GM23338 (cell line): Measurements from ENCODE around the gene CYP2J2.

Experiments used
- CREB1 ChIP-seq: fragments of 250-450 bp; sonication (Bioruptor Pico); IDR thresholded peaks from 2 replicates; pipeline ENCODE4 v1.5.0; 2020; ENCODE audit warnings: low read depth, mild to moderate bottlenecking, moderate library complexity
- EZH2 ChIP-seq: fragments of 200-600 bp; sonication (generic); IDR thresholded peaks from one replicate; pipeline ENCODE4 v1.8.0; 2017; ENCODE audit warnings: antibody characterized with exemption, mild to moderate bottlenecking, low read depth; ENCODE audit not compliant: unreplicated experiment
- EZH2phosphoT487 ChIP-seq: fragments of 200-600 bp; sonication (generic); IDR thresholded peaks from one replicate; pipeline ENCODE4 v1.8.1; 2018; ENCODE audit warnings: antibody characterized with exemption; ENCODE audit not compliant: unreplicated experiment
- JUNB ChIP-seq: IDR thresholded peaks from one replicate; pipeline ENCODE4 v1.6.1; 2016; ENCODE audit warnings: antibody characterized with exemption; ENCODE audit not compliant: unreplicated experiment
- POLR2AphosphoS5 ChIP-seq: IDR thresholded peaks from 2 replicates; pipeline ENCODE4 v1.6.1; 2016; ENCODE audit warnings: antibody characterized with exemption, low read depth
- ZNF114 ChIP-seq: fragments of 250-450 bp; sonication (Bioruptor Pico); IDR thresholded peaks from 2 replicates; pipeline ENCODE4 v1.5.0; 2020; ENCODE audit warnings: mild to moderate bottlenecking, moderate library complexity
- TF ChIP-seq, protein P1 (sequence below), 2 experiments: fragments of 200-600 bp in 1 of 2; sonication (generic) in 1 of 2; conservative IDR thresholded peaks; 2 replicates each; pipeline versions ENCODE4 v1.5.1 to v1.6.1; 2016 to 2017; ENCODE audit warnings: antibody characterized with exemption in 2 of 2, low read depth in 2 of 2, mild to moderate bottlenecking in 2 of 2, moderate library complexity in 1 of 2
- TF ChIP-seq, protein P2 (sequence below): IDR thresholded peaks from one replicate; pipeline ENCODE4 v1.6.1; 2018; ENCODE audit warnings: antibody characterized with exemption; ENCODE audit not compliant: unreplicated experiment

DNA sequence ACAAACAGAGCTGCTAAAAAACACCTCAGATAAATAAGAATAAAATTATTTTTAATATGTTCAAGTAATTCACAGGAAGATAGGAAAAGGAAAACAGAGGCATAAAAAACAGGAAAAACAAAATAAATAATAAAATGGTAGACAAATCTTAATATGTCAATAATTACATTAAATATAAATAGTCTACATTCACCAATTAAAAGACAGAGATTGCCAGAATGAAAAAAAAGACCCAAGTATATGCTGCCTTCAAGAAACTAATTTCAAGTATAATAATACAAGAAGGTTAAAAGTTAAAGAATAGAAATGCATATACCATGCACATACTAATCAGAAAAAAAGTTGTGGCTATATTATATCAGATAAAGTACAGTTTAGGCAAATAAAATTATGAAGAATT lies 1.9 kb downstream of the CYP2J2 start:
- TF ChIP-seq, protein P1, sequence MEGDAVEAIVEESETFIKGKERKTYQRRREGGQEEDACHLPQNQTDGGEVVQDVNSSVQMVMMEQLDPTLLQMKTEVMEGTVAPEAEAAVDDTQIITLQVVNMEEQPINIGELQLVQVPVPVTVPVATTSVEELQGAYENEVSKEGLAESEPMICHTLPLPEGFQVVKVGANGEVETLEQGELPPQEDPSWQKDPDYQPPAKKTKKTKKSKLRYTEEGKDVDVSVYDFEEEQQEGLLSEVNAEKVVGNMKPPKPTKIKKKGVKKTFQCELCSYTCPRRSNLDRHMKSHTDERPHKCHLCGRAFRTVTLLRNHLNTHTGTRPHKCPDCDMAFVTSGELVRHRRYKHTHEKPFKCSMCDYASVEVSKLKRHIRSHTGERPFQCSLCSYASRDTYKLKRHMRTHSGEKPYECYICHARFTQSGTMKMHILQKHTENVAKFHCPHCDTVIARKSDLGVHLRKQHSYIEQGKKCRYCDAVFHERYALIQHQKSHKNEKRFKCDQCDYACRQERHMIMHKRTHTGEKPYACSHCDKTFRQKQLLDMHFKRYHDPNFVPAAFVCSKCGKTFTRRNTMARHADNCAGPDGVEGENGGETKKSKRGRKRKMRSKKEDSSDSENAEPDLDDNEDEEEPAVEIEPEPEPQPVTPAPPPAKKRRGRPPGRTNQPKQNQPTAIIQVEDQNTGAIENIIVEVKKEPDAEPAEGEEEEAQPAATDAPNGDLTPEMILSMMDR (conservative IDR thresholded peaks at IDR 0.05; ENCODE audit: low read depth in 2 of 2): no peak
- TF ChIP-seq EZH2: no peak
- TF ChIP-seq, protein P2, sequence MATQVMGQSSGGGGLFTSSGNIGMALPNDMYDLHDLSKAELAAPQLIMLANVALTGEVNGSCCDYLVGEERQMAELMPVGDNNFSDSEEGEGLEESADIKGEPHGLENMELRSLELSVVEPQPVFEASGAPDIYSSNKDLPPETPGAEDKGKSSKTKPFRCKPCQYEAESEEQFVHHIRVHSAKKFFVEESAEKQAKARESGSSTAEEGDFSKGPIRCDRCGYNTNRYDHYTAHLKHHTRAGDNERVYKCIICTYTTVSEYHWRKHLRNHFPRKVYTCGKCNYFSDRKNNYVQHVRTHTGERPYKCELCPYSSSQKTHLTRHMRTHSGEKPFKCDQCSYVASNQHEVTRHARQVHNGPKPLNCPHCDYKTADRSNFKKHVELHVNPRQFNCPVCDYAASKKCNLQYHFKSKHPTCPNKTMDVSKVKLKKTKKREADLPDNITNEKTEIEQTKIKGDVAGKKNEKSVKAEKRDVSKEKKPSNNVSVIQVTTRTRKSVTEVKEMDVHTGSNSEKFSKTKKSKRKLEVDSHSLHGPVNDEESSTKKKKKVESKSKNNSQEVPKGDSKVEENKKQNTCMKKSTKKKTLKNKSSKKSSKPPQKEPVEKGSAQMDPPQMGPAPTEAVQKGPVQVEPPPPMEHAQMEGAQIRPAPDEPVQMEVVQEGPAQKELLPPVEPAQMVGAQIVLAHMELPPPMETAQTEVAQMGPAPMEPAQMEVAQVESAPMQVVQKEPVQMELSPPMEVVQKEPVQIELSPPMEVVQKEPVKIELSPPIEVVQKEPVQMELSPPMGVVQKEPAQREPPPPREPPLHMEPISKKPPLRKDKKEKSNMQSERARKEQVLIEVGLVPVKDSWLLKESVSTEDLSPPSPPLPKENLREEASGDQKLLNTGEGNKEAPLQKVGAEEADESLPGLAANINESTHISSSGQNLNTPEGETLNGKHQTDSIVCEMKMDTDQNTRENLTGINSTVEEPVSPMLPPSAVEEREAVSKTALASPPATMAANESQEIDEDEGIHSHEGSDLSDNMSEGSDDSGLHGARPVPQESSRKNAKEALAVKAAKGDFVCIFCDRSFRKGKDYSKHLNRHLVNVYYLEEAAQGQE: no peak
- TF ChIP-seq EZH2phosphoT487: no peak
- TF ChIP-seq JUNB: no peak
- no peak for TF ChIP-seq CREB1 (CRISPR knock-in tag)
- TF ChIP-seq ZNF114 (CRISPR knock-in tag): no peak
- TF ChIP-seq POLR2AphosphoS5: no peak
